ENCODE results near the gene SPATA31C2. TPM values are rescaled to one million over a fixed set of nuclear protein-coding genes. Genes with fewer than 3 reads are reported as not detected.

The SPATA31C2 gene
- total RNA-seq, 1 experiment from 2014 or later: 0.15 TPM

DNA sequence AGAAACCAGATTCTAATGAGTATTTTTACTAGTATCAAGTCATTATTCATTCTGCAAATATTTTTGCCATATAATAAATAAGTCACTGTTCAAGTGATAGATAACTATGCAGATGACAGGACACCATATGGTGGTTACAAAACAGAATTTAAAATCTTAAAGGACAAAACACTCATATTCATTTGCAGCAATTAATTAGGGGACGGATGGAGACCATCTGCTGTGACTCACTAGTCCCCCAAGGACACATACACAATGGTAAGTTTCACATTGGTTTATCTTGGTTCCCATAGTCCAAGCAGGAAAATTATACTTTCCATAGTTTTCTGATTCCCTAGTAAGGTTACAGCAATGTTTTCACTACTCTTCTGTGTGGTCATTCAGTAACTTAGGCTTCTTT, 28.4 kb upstream of the SPATA31C2 start:
- Histone ChIP-seq H3K9me3 (ENCODE audit: control insufficient read depth, low read depth, low read length) (no peaks in the 10 kb centered on the region), H2BK120ac (ENCODE audit: low read depth, low read length, poor library complexity, severe bottlenecking) (no peak overlapping the region), H3K4me2 (ENCODE audit: insufficient read depth, insufficient read length, low read length) (no peak overlapping the region), H2AK5ac (ENCODE audit: insufficient read length, low read length) (no peak overlapping the region), H3K23ac (ENCODE audit: insufficient read length, low read depth, low read length) (no peak overlapping the region), H3K18ac (ENCODE audit: insufficient read length, low read depth, low read length) (no peak overlapping the region), H3K79me2 (ENCODE audit: insufficient read depth, low read length) (no peaks in the 10 kb centered on the region), H2BK20ac (ENCODE audit: low read depth, low read length, poor library complexity, severe bottlenecking) (no peak overlapping the region), H3K23me2 (ENCODE audit: insufficient read length, low read depth, low read length, poor library complexity, severe bottlenecking) (no peaks in the 10 kb centered on the region), H2BK5ac (ENCODE audit: insufficient read length, low read length) (no peak overlapping the region), H3K56ac (ENCODE audit: insufficient read length, low read depth, low read length) (no peak overlapping the region), H2AFZ (ENCODE audit: low read length) (no peak overlapping the region), H2BK12ac (ENCODE audit: insufficient read length, low read depth, low read length) (no peak overlapping the region), H2BK15ac (ENCODE audit: low read depth, low read length) (no peak overlapping the region), H4K20me1 (ENCODE audit: control insufficient read depth, insufficient read depth, insufficient read length) (no peaks in the 10 kb centered on the region), H4K8ac (replicated peaks; ENCODE audit: insufficient read length, low read depth, low read length) (no peak overlapping the region), H3K27me3 (ENCODE audit: insufficient read depth, low read length) (no peaks in the 10 kb centered on the region), H3K9ac (ENCODE audit: extremely low read depth, insufficient read length, low read length) (no peak overlapping the region), H3K14ac (ENCODE audit: insufficient read depth, low read length) (no peak overlapping the region), H3K4me1 (ENCODE audit: insufficient read depth, low read length) (no peaks in the 10 kb centered on the region), H4K5ac (ENCODE audit: insufficient read length, low read depth, low read length) (no peak overlapping the region), H3T11ph (ENCODE audit: low read length) (no peak overlapping the region), H3K27ac (ENCODE audit: insufficient read length, low read depth, low read length) (no peak overlapping the region), H3K79me1 (ENCODE audit: insufficient read depth, low read depth, low read length, poor library complexity, severe bottlenecking) (no peaks in the 10 kb centered on the region), H3K4ac (ENCODE audit: low read depth, low read length) (no peak overlapping the region), H4K91ac (ENCODE audit: insufficient read length, low read depth, low read length) (no peak overlapping the region)
- TF ChIP-seq, protein P1, sequence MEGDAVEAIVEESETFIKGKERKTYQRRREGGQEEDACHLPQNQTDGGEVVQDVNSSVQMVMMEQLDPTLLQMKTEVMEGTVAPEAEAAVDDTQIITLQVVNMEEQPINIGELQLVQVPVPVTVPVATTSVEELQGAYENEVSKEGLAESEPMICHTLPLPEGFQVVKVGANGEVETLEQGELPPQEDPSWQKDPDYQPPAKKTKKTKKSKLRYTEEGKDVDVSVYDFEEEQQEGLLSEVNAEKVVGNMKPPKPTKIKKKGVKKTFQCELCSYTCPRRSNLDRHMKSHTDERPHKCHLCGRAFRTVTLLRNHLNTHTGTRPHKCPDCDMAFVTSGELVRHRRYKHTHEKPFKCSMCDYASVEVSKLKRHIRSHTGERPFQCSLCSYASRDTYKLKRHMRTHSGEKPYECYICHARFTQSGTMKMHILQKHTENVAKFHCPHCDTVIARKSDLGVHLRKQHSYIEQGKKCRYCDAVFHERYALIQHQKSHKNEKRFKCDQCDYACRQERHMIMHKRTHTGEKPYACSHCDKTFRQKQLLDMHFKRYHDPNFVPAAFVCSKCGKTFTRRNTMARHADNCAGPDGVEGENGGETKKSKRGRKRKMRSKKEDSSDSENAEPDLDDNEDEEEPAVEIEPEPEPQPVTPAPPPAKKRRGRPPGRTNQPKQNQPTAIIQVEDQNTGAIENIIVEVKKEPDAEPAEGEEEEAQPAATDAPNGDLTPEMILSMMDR (conservative IDR thresholded peaks at IDR 0.05): no peak
- H3K27ac Mint-ChIP-seq: no peak overlapping the region
- H3K27me3 Mint-ChIP-seq (ENCODE audit: low read depth): no peaks in the 10 kb centered on the region; the same call in 1 of the 2 replicates
- peaks cover under 1 to 5% of the 10 kb centered on the region in 2 experiments for H3K4me1 Mint-ChIP-seq
- WGBS (ENCODE audit: extremely low coverage, insufficient read length, low lambda C conversion rate): no CpG with 5 or more reads among the region's 1 CpG
- DNase-seq: no peak
- H3K36me3 Mint-ChIP-seq (ENCODE audit: insufficient read depth in 1 of 3, low read depth in 3 of 3): peaks cover 0 to 4% (median 2%) of the 10 kb centered on the region in 3 experiments; a peak in 1 of 7 replicates
- no peak overlapping the region for H3K4me3 Mint-ChIP-seq
- peaks cover 2 to 6% of the 10 kb centered on the region in 2 experiments; a peak in 3 of 5 replicates for H3K9me3 Mint-ChIP-seq

Measured in H9 (cell line).